Lower leg skin (tissue), 4 donors: ENCODE data around the gene STAM2. TPM values are rescaled to one million over a fixed set of nuclear protein-coding genes. Genes with fewer than 3 reads are reported as not detected.
"Not testable (repeated sequence)": the region's sequence is repeated elsewhere in the genome, so short reads cannot be mapped to it uniquely, and the experiment has no call there.

Source experiments
- DNase-seq, 2 donors: peaks; one replicate each; pipeline ENCODE4 v3.0.0-alpha.2; 2019; ENCODE audit warnings: low spot score in 2 of 2
- H3K4me3 ChIP-seq: fragments of 200-600 bp; sonication (generic); 2 replicates; pipeline ENCODE4 v1.5.1; 2017; ENCODE audit warnings: mild to moderate bottlenecking, low read depth; ENCODE audit not compliant: poor library complexity, severe bottlenecking
- POLR2A ChIP-seq, 2 donors: fragments of 450-650 bp; IDR thresholded peaks; one replicate each; pipeline ENCODE4 v1.6.1; 2016 to 2017; ENCODE audit warnings: antibody characterized with exemption in 2 of 2, mild to moderate bottlenecking in 1 of 2, moderate library complexity in 1 of 2
- WGBS, 2 donors: methylation state at CpG; one replicate each; pipeline ENCODE4 v1.1.5; 2018; 5-methylcytosine and 5-hydroxymethylcytosine counted together
- intact Hi-C: fragments of 100-400 bp; cut with DNase I; formaldehyde crosslinking; loops from one replicate; pipeline ENCODE4 v1.15.0; 2023; ENCODE audit warnings: low total_unique reads
- total RNA-seq, 4 donors: library from RNA; depleted of rRNA; stranded (reverse); fragments of >200 nt; gene quantifications; one replicate each; pipeline ENCODE4 v1.1.0, GENCODE V29; 2016
- TF ChIP-seq, protein P1 (sequence below), 3 donors: fragments of 450-650 bp; IDR thresholded peaks; one replicate each; pipeline ENCODE4 v1.5.1; 2016; ENCODE audit warnings: antibody characterized with exemption in 3 of 3, mild to moderate bottlenecking in 3 of 3, moderate library complexity in 2 of 3

The STAM2 gene
- total RNA-seq, 4 donors from 2014 or later = 13.2 to 29.8 (median 24.4) TPM

DNA sequence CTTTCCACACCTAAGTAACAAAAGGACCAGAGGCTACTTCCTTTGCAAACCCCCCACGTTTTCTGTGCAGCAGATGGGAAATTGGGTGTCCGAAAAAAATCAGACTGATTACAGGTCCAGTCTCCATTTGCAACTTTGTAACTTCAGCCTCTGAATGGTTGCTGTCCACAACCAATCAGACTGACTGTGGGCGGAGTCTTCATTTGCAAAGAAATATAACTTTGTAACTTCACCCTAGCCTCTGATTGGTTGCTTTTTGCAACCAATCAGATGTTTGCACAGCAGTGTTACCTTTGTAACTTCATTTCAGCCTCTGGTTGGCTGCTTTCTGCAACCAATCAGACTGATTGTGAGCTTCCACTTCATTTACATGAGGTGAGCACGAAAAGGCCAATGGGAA, 48.9 kb downstream of the STAM2 start:
- no peak for TF ChIP-seq POLR2A (IDR thresholded peaks at IDR 0.05)
- TF ChIP-seq, protein P1, sequence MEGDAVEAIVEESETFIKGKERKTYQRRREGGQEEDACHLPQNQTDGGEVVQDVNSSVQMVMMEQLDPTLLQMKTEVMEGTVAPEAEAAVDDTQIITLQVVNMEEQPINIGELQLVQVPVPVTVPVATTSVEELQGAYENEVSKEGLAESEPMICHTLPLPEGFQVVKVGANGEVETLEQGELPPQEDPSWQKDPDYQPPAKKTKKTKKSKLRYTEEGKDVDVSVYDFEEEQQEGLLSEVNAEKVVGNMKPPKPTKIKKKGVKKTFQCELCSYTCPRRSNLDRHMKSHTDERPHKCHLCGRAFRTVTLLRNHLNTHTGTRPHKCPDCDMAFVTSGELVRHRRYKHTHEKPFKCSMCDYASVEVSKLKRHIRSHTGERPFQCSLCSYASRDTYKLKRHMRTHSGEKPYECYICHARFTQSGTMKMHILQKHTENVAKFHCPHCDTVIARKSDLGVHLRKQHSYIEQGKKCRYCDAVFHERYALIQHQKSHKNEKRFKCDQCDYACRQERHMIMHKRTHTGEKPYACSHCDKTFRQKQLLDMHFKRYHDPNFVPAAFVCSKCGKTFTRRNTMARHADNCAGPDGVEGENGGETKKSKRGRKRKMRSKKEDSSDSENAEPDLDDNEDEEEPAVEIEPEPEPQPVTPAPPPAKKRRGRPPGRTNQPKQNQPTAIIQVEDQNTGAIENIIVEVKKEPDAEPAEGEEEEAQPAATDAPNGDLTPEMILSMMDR (IDR thresholded peaks at IDR 0.05) = no peak
- DNase-seq = no peak
- intact Hi-C loops = no loop called here
- WGBS, 2 donors = 89 to 96% methylated on average over 4 of the region's 4 CpGs
- no peak overlapping the region for H3K4me3 ChIP-seq

DNA sequence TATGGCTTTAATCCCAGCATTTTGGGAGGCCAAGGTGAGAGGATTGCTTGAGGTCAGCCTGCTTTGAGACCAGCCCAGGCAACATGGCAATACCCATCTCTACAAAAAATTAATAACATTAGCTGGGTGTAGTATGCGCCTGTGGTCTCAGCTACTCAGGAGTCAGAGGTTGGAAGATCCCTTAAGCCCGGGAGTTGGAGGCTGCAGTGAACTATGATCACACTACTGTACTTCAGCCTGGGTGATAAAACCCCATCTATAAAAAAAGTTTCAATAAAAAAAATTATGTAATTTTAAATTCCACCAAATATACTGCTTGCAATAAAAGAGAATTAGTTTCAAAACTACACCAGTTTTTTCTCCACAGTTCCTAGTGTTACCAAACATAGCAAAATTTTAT, 53.4 kb downstream of the STAM2 start:
- intact Hi-C loops = no loop called here
- H3K4me3 ChIP-seq = no peak overlapping the region
- TF ChIP-seq, protein P1 (IDR thresholded peaks at IDR 0.05) = no peak
- no peak for TF ChIP-seq POLR2A (IDR thresholded peaks at IDR 0.05)
- DNase-seq = no peak
- WGBS, 2 donors = 96 to 97% methylated on average over 2 of the region's 2 CpGs

DNA sequence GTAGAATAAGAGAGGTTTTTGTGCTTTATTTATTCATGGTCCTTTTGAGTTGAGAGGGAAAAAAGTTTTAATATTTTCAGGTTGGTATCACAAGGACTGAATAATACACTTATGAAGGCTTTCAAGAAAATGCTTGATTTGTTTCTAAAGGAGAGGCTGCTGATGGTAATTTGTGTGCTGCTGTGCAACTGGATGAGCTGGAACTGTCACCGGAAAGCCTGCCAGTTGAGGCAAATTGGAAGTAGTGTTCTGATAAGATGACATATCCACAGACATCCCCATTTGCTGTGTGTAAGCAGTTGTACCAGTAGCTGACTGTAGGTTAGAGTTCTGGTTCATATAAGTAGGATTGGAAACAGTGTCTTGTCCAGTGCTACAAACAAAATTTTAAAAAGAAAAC, 55.1 kb downstream of the STAM2 start:
- 70 to 89% methylated on average over 1 of the region's 1 CpG for WGBS, 2 donors
- DNase-seq = no peak
- H3K4me3 ChIP-seq = no peak overlapping the region
- no peak for TF ChIP-seq POLR2A (IDR thresholded peaks at IDR 0.05)
- TF ChIP-seq, protein P1 (IDR thresholded peaks at IDR 0.05) = no peak
- intact Hi-C loops = no loop called here

DNA sequence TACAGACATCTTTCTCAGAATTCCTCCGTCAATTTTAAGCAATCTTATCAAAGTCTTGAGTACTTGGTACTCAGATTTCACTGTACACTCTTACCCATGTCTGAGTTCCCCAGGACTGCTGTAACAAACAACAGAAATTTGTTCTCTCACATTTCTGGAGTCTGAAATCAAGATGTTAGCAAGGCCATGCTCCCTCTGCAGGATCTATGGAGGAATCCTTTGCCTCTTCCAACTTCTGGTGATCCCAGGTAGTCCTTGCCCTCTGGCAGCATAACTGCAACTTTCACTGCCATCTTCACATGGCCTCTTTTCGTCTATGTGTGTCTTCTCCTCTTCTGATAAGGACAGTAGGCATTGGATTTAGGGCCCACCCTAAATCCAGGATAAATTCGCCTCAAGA, 59.6 kb downstream of the STAM2 start:
- no peak for DNase-seq
- H3K4me3 ChIP-seq = no peak overlapping the region
- intact Hi-C loops = no loop called here
- whole genome bisulfite sequencing, 2 donors = 89 to 90% methylated on average over 3 of the region's 3 CpGs
- no peak for TF ChIP-seq POLR2A (IDR thresholded peaks at IDR 0.05)
- TF ChIP-seq, protein P1 (IDR thresholded peaks at IDR 0.05) = no peak

DNA sequence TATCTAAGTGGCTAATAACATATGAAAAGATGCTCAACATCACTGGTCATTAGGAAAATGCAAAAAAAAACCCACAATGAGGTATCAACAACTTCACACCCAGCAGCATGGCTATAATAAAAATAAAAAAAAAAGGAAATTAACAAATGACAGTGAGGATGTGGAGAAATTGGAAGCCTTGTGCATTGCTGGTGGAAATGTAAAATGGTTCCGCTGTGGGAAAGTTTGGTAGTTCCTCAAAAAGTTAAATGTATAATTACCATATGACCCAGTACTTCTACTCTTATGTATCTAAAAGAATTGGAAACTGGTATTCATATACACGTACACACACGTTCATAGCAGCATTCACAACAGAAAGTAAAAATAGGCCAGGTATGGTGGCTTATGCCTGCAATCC, 61.2 kb downstream of the STAM2 start:
- no peak for DNase-seq
- intact Hi-C loops = no loop called here
- WGBS, 2 donors = 76 to 82% methylated on average over 3 of the region's 3 CpGs
- TF ChIP-seq, protein P1 (IDR thresholded peaks at IDR 0.05) = no peak
- no peak for TF ChIP-seq POLR2A (IDR thresholded peaks at IDR 0.05)
- no peak overlapping the region for H3K4me3 ChIP-seq

DNA sequence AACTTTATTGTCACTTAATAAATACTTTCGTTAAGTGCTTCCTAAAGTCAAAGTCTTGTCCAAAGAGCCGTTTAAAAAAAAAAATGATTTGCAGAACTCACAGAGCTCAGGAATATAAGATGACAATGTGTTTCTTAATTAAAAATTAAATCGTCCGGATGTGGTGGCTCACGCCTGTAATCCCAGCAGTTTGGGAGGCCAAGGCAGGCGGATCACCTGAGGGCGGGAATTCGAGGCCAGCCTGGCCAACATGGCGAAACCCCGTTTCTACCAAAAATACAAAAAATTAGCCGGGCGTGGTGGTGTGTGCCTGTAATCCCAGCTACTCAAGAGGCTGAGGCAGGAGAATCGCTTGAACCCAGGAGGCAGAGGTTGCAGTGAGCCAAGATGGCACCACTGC, 68.4 kb downstream of the STAM2 start:
- 90 to 91% methylated on average over 13 of the region's 13 CpGs for WGBS, 2 donors
- intact Hi-C loops, DNase-seq, H3K4me3 ChIP-seq: not testable (repeated sequence)
